ENCODE results near the gene SCRT2. TPM values are rescaled to one million over a fixed set of nuclear protein-coding genes. Genes with fewer than 3 reads are reported as not detected.

The SCRT2 gene
- total RNA-seq, 1 donor from 2014 or later: not detected

GRCh38 chr20:682123-682522, 6.5 kb upstream of the SCRT2 start:
- no peaks in the 10 kb centered on the region for H3F3A ChIP-seq (ENCODE audit: low read depth)
- no peaks in the 10 kb centered on the region for H3K36me3 Mint-ChIP-seq
- TF ChIP-seq CTCF (IDR thresholded peaks at IDR 0.05) (no peak), EZH2phosphoT487 (IDR thresholded peaks at IDR 0.05) (no peak), EZH2 (IDR thresholded peaks at IDR 0.05) (no peak)
- no peak overlapping the region for H2AFZ ChIP-seq (replicated peaks)
- no peaks in the 10 kb centered on the region for H4K20me1 ChIP-seq (ENCODE audit: low read depth)
- H3K4me2 ChIP-seq: no peak overlapping the region
- H3K36me3 ChIP-seq: no peaks in the 10 kb centered on the region
- H3K9me3 ChIP-seq (ENCODE audit: low read depth): no peaks in the 10 kb centered on the region
- no peaks in the 10 kb centered on the region for H3K79me2 ChIP-seq (ENCODE audit: low read depth)
- H3K27me3 ChIP-seq: peaks cover 37% of the 10 kb centered on the region
- no peak for DNase-seq (ENCODE audit: low spot score)
- H3K4me3 ChIP-seq: no peak overlapping the region
- no peaks in the 10 kb centered on the region for H3K9me3 Mint-ChIP-seq
- H3K27me3 Mint-ChIP-seq (ENCODE audit: insufficient read depth, low read depth): peaks cover 31% of the 10 kb centered on the region
- no peak overlapping the region for H3K9ac ChIP-seq
- H3K27ac Mint-ChIP-seq: no peak overlapping the region
- no peaks in the 10 kb centered on the region for H3K4me1 Mint-ChIP-seq
- no peak overlapping the region for H3K4me3 Mint-ChIP-seq
- H3K27ac ChIP-seq: no peak overlapping the region
- no peaks in the 10 kb centered on the region for H3K4me1 ChIP-seq

GRCh38 chr20:680638-681187, 5.1 kb upstream of the SCRT2 start:
- Histone ChIP-seq H3K4me1 (peaks cover 13% of the 10 kb centered on the region), H3F3A (ENCODE audit: low read depth) (peaks cover 11% of the 10 kb centered on the region), H3K27me3 (peaks cover 43% of the 10 kb centered on the region), H4K20me1 (ENCODE audit: low read depth) (peaks cover 9% of the 10 kb centered on the region), H3K9ac (no peak overlapping the region), H2AFZ (replicated peaks) (no peak overlapping the region), H3K4me2 (no peak overlapping the region), H3K79me2 (ENCODE audit: low read depth) (no peaks in the 10 kb centered on the region), H3K4me3 (no peak overlapping the region), H3K27ac (no peak overlapping the region), H3K9me3 (ENCODE audit: low read depth) (no peaks in the 10 kb centered on the region), H3K36me3 (no peaks in the 10 kb centered on the region)
- H3K27me3 Mint-ChIP-seq (ENCODE audit: insufficient read depth, low read depth): peaks cover 34% of the 10 kb centered on the region
- no peaks in the 10 kb centered on the region for H3K9me3 Mint-ChIP-seq
- no peaks in the 10 kb centered on the region for H3K36me3 Mint-ChIP-seq
- no peak overlapping the region for H3K4me3 Mint-ChIP-seq
- no peak overlapping the region for H3K27ac Mint-ChIP-seq
- no peak for TF ChIP-seq EZH2 (IDR thresholded peaks at IDR 0.05)
- no peak for TF ChIP-seq EZH2phosphoT487 (IDR thresholded peaks at IDR 0.05)
- no peak for TF ChIP-seq CTCF (IDR thresholded peaks at IDR 0.05)
- no peak for DNase-seq (ENCODE audit: low spot score)
- H3K4me1 Mint-ChIP-seq: peaks cover 5% of the 10 kb centered on the region

DNA sequence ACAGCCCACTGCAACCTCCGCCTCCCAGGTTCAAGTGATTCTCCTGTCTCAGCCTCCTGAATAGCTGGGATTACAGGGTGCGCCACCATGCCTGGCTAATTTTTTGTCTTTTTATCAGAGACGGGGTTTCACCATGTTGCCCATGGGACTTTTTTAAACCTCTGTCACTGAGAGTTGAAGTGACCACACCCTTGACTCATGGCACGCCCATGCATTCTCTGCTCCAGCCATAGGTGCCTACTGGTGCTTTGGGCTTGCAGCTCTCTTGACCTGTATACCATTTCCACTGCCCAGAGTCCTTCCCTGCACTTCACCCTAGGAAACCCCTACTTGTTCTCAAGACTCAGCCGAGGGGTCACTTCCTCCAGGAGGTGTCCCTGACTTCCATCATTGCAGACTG, 2.4 kb upstream of the SCRT2 start:
- Histone ChIP-seq H3K9me3 (ENCODE audit: low read depth) (no peaks in the 10 kb centered on the region), H3K27me3 (peaks cover 69% of the 10 kb centered on the region), H3K4me3 (no peak overlapping the region), H3K4me1 (peaks cover 19% of the 10 kb centered on the region), H3K4me2 (no peak overlapping the region), H3K9ac (no peak overlapping the region), H3K27ac (no peak overlapping the region), H3F3A (ENCODE audit: low read depth) (peaks cover 19% of the 10 kb centered on the region), H3K79me2 (ENCODE audit: low read depth) (no peaks in the 10 kb centered on the region), H2AFZ (replicated peaks) (no peak overlapping the region), H4K20me1 (ENCODE audit: low read depth) (peaks cover 25% of the 10 kb centered on the region), H3K36me3 (no peaks in the 10 kb centered on the region)
- no peak for DNase-seq (ENCODE audit: low spot score)
- no peak for TF ChIP-seq EZH2 (IDR thresholded peaks at IDR 0.05)
- no peak for TF ChIP-seq CTCF (IDR thresholded peaks at IDR 0.05)
- no peak for TF ChIP-seq EZH2phosphoT487 (IDR thresholded peaks at IDR 0.05)
- no peaks in the 10 kb centered on the region for H3K36me3 Mint-ChIP-seq
- no peak overlapping the region for H3K4me3 Mint-ChIP-seq
- no peak overlapping the region for H3K27ac Mint-ChIP-seq
- no peaks in the 10 kb centered on the region for H3K9me3 Mint-ChIP-seq
- H3K27me3 Mint-ChIP-seq (ENCODE audit: insufficient read depth, low read depth): peaks cover 46% of the 10 kb centered on the region
- peaks cover 9% of the 10 kb centered on the region for H3K4me1 Mint-ChIP-seq

Measured in neural progenitor cell (in vitro differentiated cells).